C4-2B (cell line): ENCODE measurements around the gene MET.

Experiments
- CTCF ChIP-seq: fragments of 450-650 bp; conservative IDR thresholded peaks from 2 replicates; pipeline ENCODE4 v1.5.1; 2017; ENCODE audit warnings: mild to moderate bottlenecking
- ZFX ChIP-seq: fragments of 450-650 bp; IDR thresholded peaks from 2 replicates; pipeline ENCODE4 v1.6.1; 2017

DNA sequence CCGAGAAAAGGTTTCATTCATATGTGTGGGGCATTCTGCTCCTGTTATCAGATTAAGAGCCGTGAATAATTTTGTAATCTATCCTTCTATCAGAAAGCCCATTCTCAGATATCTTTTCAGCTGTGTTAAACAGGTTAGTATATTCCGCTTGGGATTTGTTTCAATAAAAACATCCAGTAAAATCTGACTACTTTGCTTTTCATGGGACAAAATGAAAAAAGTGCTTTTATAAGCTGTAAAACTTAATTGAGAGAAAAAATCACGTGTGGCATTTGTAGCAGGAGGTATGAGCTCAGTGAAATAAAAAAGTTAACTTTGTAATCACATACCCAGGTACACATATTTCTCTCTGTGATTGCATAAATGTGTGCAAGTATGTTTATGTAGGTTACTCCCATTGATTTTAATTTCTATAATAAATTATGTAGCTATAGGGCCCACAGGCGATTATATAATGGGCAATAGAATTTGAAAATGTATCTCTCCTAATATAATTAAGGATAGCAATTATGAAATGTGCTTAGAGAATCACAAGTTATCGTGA is 3.9 kb downstream of the MET start:
- TF ChIP-seq CTCF (no peak), ZFX (no peak)
